H1 (cell line): ENCODE results near the gene AICDA. TPM values are rescaled to one million over a fixed set of nuclear protein-coding genes. Genes with fewer than 3 reads are reported as not detected.
A peak's percentile ranks its signal among the peaks of the same experiment; 100 is the strongest.

Source experiments
- CTCF ChIA-PET: fragments of 300-600 bp; sonication (Branson Sonifier 250); formaldehyde crosslinking; loops from one replicate; lab custom pipeline; 2021; ENCODE audit not compliant: partially characterized antibody; lab: Charles Lee
- POLR2A ChIA-PET: fragments of 300-600 bp; sonication (Branson Sonifier 250); formaldehyde crosslinking; loops from one replicate; lab custom pipeline; 2021; ENCODE audit warnings: inconsistent platforms; ENCODE audit not compliant: partially characterized antibody; lab: Charles Lee
- DNase-seq, 2 experiments: peaks; one replicate each; pipeline versions ENCODE4 v3.0.0 to v3.0.0-alpha.2; 2010 to 2022; ENCODE audit warnings: low spot score in 2 of 2, low read depth in 1 of 2, mixed read lengths in 1 of 2
- FAIRE-seq: peaks from 2 replicates; lab custom pipeline; 2011; peaks lifted over from hg19 to GRCh38; lab: Jason Lieb, UNC
- H2AFZ ChIP-seq: 2 replicates; pipeline ENCODE4 v1.8.1; 2012; ENCODE audit warnings: low read length, inconsistent platforms
- H2AK5ac ChIP-seq: 2 replicates; pipeline ENCODE4 v1.6.1; 2013; ENCODE audit warnings: low read depth, low read length
- H2BK120ac ChIP-seq: replicated peaks from 2 replicates; pipeline ENCODE3; 2013; ENCODE audit warnings: low read depth, low read length, inconsistent platforms
- H2BK12ac ChIP-seq: 2 replicates; pipeline ENCODE4 v1.6.1; 2013; ENCODE audit warnings: low read depth, low read length
- H2BK15ac ChIP-seq: 2 replicates; pipeline ENCODE4 v1.6.1; 2013; ENCODE audit warnings: low read length
- H2BK20ac ChIP-seq: 2 replicates; pipeline ENCODE4 v1.6.1; 2013; ENCODE audit warnings: low read length
- H2BK5ac ChIP-seq: 2 replicates; pipeline ENCODE4 v1.6.1; 2013; ENCODE audit warnings: low read depth, low read length
- H3K14ac ChIP-seq: 2 replicates; pipeline ENCODE4 v1.6.1; 2013; ENCODE audit warnings: inconsistent platforms; ENCODE audit not compliant: insufficient read length
- H3K18ac ChIP-seq: 2 replicates; pipeline ENCODE4 v1.6.1; 2013; ENCODE audit warnings: low read length; ENCODE audit errors: extremely low read depth
- H3K23ac ChIP-seq: 2 replicates; pipeline ENCODE4 v1.6.1; 2013; ENCODE audit warnings: inconsistent platforms; ENCODE audit not compliant: insufficient read length
- H3K23me2 ChIP-seq: 2 replicates; pipeline ENCODE4 v1.6.1; 2013; ENCODE audit warnings: low read depth, low read length
- H3K27ac ChIP-seq: 2 replicates; pipeline ENCODE4 v1.6.1; 2011; ENCODE audit warnings: low read depth, low read length, inconsistent platforms
- H3K27me3 ChIP-seq, 4 experiments: replicated peaks in 1 of 4; 1 replicate in 1 of 4; 2 replicates in 3 of 4; pipeline versions ENCODE4 v1.6.1 to v1.8.1; 2011 to 2013; ENCODE audit warnings: low read length in 3 of 4, mild to moderate bottlenecking in 3 of 4, inconsistent platforms in 2 of 4, mixed read lengths in 2 of 4, moderate library complexity in 1 of 4; ENCODE audit not compliant: control insufficient read depth in 3 of 4, insufficient read depth in 3 of 4; ENCODE audit errors: extremely low read depth in 1 of 4
- H3K36me3 ChIP-seq, 4 experiments: 2 replicates each; pipeline versions ENCODE4 v1.6.1 to v1.8.1; 2011 to 2013; ENCODE audit warnings: mild to moderate bottlenecking in 4 of 4, low read length in 3 of 4, moderate library complexity in 2 of 4, control low read depth in 1 of 4, inconsistent platforms in 1 of 4; ENCODE audit not compliant: insufficient read depth in 4 of 4, control insufficient read depth in 2 of 4
- H3K4ac ChIP-seq: replicated peaks from 2 replicates; pipeline ENCODE3; 2013; ENCODE audit warnings: low read length, low read depth, mixed read lengths, inconsistent platforms; ENCODE audit not compliant: insufficient read length
- H3K4me1 ChIP-seq, 4 experiments: replicated peaks in 1 of 4; 1 replicate in 1 of 4; 2 replicates in 3 of 4; pipeline versions ENCODE4 v1.6.1 to v1.8.1; 2011 to 2013; ENCODE audit warnings: low read length in 3 of 4, inconsistent platforms in 2 of 4, mixed read lengths in 1 of 4; ENCODE audit not compliant: insufficient read depth in 4 of 4, control insufficient read depth in 3 of 4
- H3K4me2 ChIP-seq, 2 experiments: 2 replicates each; pipeline versions ENCODE4 v1.6.1 to v1.8.1; 2011 to 2013; ENCODE audit warnings: low read depth in 2 of 2, low read length in 2 of 2, control low read depth in 1 of 2, inconsistent platforms in 1 of 2, mild to moderate bottlenecking in 1 of 2; ENCODE audit not compliant: insufficient read depth in 1 of 2
- H3K4me3 ChIP-seq, 4 experiments: fragments of 200-600, 300-600 bp in 1 of 4; sonication (generic), shearing (Covaris generic), sonication (Bioruptor Twin) in 1 of 4; 2 replicates each; pipeline versions ENCODE4 v1.5.1 to v1.8.1; 2011 to 2016; ENCODE audit warnings: low read length in 4 of 4, low read depth in 3 of 4, control low read depth in 2 of 4, inconsistent platforms in 2 of 4, mild to moderate bottlenecking in 2 of 4, mixed read lengths in 1 of 4, moderate library complexity in 1 of 4; ENCODE audit not compliant: insufficient read depth in 2 of 4; ENCODE audit errors: extremely low read depth in 1 of 4
- H3K56ac ChIP-seq: replicated peaks from 2 replicates; pipeline ENCODE3; 2013; ENCODE audit warnings: low read depth, mild to moderate bottlenecking, mixed read lengths, low read length, inconsistent platforms; ENCODE audit not compliant: insufficient read length
- H3K79me1 ChIP-seq: 2 replicates; pipeline ENCODE4 v1.6.1; 2013; ENCODE audit warnings: low read depth, low read length, control low read depth
- H3K79me2 ChIP-seq, 2 experiments: 2 replicates each; pipeline versions ENCODE4 v1.6.1 to v1.8.1; 2012 to 2013; ENCODE audit warnings: low read length in 2 of 2, mild to moderate bottlenecking in 2 of 2, inconsistent platforms in 1 of 2; ENCODE audit not compliant: insufficient read depth in 2 of 2, control insufficient read depth in 1 of 2
- H3K9ac ChIP-seq, 4 experiments: replicated peaks in 1 of 4; 1 replicate in 1 of 4; 2 replicates in 3 of 4; pipeline versions ENCODE4 v1.6.1 to v1.8.1; 2011 to 2013; ENCODE audit warnings: low read depth in 3 of 4, low read length in 3 of 4, control low read depth in 2 of 4, mild to moderate bottlenecking in 2 of 4, moderate library complexity in 2 of 4, inconsistent platforms in 1 of 4; ENCODE audit errors: extremely low read depth in 1 of 4
- H3K9me3 ChIP-seq, 2 experiments: 2 replicates each; pipeline versions ENCODE4 v1.6.1 to v1.8.1; 2012 to 2013; ENCODE audit warnings: mild to moderate bottlenecking in 2 of 2, moderate library complexity in 2 of 2, control low read depth in 1 of 2, inconsistent platforms in 1 of 2, low read depth in 1 of 2, low read length in 1 of 2, mixed read lengths in 1 of 2; ENCODE audit not compliant: insufficient read depth in 2 of 2
- H4K20me1 ChIP-seq, 2 experiments: replicated peaks in 1 of 2; 2 replicates each; pipeline versions ENCODE3 to v1.8.1; 2011 to 2013; ENCODE audit warnings: inconsistent platforms in 2 of 2, low read length in 2 of 2, mild to moderate bottlenecking in 1 of 2; ENCODE audit not compliant: insufficient read depth in 2 of 2, control insufficient read depth in 1 of 2
- H4K5ac ChIP-seq: 2 replicates; pipeline ENCODE4 v1.6.1; 2013; ENCODE audit warnings: low read length, low read depth, mixed read lengths, inconsistent platforms; ENCODE audit not compliant: insufficient read length
- H4K8ac ChIP-seq: 2 replicates; pipeline ENCODE4 v1.8.0; 2013; ENCODE audit warnings: mild to moderate bottlenecking, moderate library complexity, low read length, inconsistent platforms; ENCODE audit not compliant: insufficient read depth; ENCODE audit errors: extremely low read depth
- H4K91ac ChIP-seq: replicated peaks from 2 replicates; pipeline ENCODE3; 2013; ENCODE audit warnings: low read length, mixed read lengths, inconsistent platforms; ENCODE audit not compliant: insufficient read length
- MAFK ChIP-seq: IDR thresholded peaks from 2 replicates; pipeline ENCODE4 v1.6.1; 2012; ENCODE audit warnings: low read depth, mild to moderate bottlenecking, improper control_type of control experiment, low read length
- SIN3A ChIP-seq, 2 experiments: IDR thresholded peaks in 1 of 2; conservative IDR thresholded peaks in 1 of 2; 2 replicates each; pipeline ENCODE4 v1.6.1; 2011 to 2012; ENCODE audit warnings: low read length in 2 of 2, improper control_type of control experiment in 1 of 2, low read depth in 1 of 2, mild to moderate bottlenecking in 1 of 2
- WGBS, 2 experiments: shearing (Covaris generic) in 1 of 2; methylation state at CpG; one replicate each; pipeline versions ENCODE4 v1.1.6 to v1.1.7; 2013 to 2015; ENCODE audit warnings: low lambda C conversion rate in 2 of 2, mixed read lengths in 2 of 2, inconsistent platforms in 1 of 2, low coverage in 1 of 2, missing lambda C conversion rate in 1 of 2; ENCODE audit not compliant: insufficient replicate concordance in 2 of 2, insufficient coverage in 1 of 2, insufficient read length in 1 of 2; ENCODE audit errors: extremely low coverage in 1 of 2, missing lambda C conversion rate in 1 of 2; 5-methylcytosine and 5-hydroxymethylcytosine counted together
- polyA plus RNA-seq, 7 experiments: library from polyadenylated mRNA; depleted of rRNA in 3 of 7; stranded (reverse) in 5 of 7; unstranded in 2 of 7; fragments of >200 nt in 5 of 7; fragments of 200-250 nt in 2 of 7; gene quantifications; 1 replicate in 5 of 7; 2 replicates in 1 of 7; 4 replicates in 1 of 7; pipeline versions ENCODE4 v1.2.1 to v1.2.3, GENCODE V29; 2011 to 2013; ENCODE audit warnings: missing spikeins in 2 of 7, mixed read lengths in 2 of 7
- total RNA-seq: library from RNA; stranded (reverse); fragmentation: NEBNext Ultra II Directional; extraction: Animal tissue kit (Norgen Biotek cat#: 25700); gene quantifications from 2 replicates; pipeline ENCODE4 v1.2.1, GENCODE V29; 2021
- TF ChIP-seq, protein P1 (sequence below): IDR thresholded peaks from 2 replicates; pipeline ENCODE4 v1.6.1; 2012; ENCODE audit warnings: low read length, inconsistent platforms

The AICDA gene
- total and polyA plus RNA-seq, 2 of the 8 experiments (the other 6 are each of a cell fraction or from before 2014, with no cell fraction given): not detected

- Histone ChIP-seq H2AK5ac (no peak overlapping the region), H3K14ac (no peak overlapping the region), H3K56ac (no peak overlapping the region), H2BK20ac (no peak overlapping the region), H3K36me3 (no peaks in the 10 kb centered on the region), H3K27me3 (no peaks in the 10 kb centered on the region), H4K5ac (no peak overlapping the region), H3K9me3 (peaks cover 8 to 13% of the 10 kb centered on the region in 2 experiments), H3K79me1 (no peaks in the 10 kb centered on the region), H4K8ac (no peak overlapping the region), H3K4me3 (peak overlapping the region in 1 of 4 experiments; percentile 5; a peak in 2 of 8 replicates), H3K4ac (no peak overlapping the region), H3K23ac (no peak overlapping the region), H3K27ac (no peak overlapping the region), H3K9ac (no peak overlapping the region), H2BK120ac (no peak overlapping the region), H2AFZ (no peak overlapping the region; the same call in 1 of the 2 replicates), H3K4me2 (peak overlapping the region in 1 of 2 experiments; percentile 33; a peak in 1 of 4 replicates), H4K91ac (peak overlapping the region; percentile 36), H3K23me2 (no peaks in the 10 kb centered on the region), H4K20me1 (no peaks in the 10 kb centered on the region), H2BK5ac (no peak overlapping the region), H3K18ac (peak overlapping the region; percentile 71), H2BK12ac (peak overlapping the region; percentile 44; the same call in 1 of the 2 replicates), H3K4me1 (peaks cover 0 to 11% (median 6%) of the 10 kb centered on the region in 4 experiments; a peak in 6 of 7 replicates), H3K79me2 (no peaks in the 10 kb centered on the region), H2BK15ac (no peak overlapping the region)
- DNase-seq: peak in 1 of 2 experiments; percentile 64
- CTCF ChIA-PET: interaction anchor here (1.1 to 1.9 kb wide), 3 partner anchors 9 to 20 kb away, joined by 3 to 7 read pairs (median 6); no protein-coding TSS in a partner anchor
- FAIRE-seq: no peak
- POLR2A ChIA-PET: no interaction called here
- peak in 1 of 2 experiments; percentile 59; a peak in 1 of 4 replicates for TF ChIP-seq SIN3A (conservative IDR thresholded peaks at IDR 0.05 in 1 of 2, IDR thresholded peaks at IDR 0.05 in 1 of 2; ENCODE audit: low read depth in 1 of 2, low read length in 2 of 2)
- TF ChIP-seq, protein P1, sequence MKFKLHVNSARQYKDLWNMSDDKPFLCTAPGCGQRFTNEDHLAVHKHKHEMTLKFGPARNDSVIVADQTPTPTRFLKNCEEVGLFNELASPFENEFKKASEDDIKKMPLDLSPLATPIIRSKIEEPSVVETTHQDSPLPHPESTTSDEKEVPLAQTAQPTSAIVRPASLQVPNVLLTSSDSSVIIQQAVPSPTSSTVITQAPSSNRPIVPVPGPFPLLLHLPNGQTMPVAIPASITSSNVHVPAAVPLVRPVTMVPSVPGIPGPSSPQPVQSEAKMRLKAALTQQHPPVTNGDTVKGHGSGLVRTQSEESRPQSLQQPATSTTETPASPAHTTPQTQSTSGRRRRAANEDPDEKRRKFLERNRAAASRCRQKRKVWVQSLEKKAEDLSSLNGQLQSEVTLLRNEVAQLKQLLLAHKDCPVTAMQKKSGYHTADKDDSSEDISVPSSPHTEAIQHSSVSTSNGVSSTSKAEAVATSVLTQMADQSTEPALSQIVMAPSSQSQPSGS: no peak
- TF ChIP-seq MAFK: no peak
- WGBS, 2 experiments: 47% methylated on average over 21 of the region's 22 CpGs; no CpG with 5 or more reads in 1 of the 2 experiments
These were observed 48.0 kb downstream of the AICDA start for GRCh38 chr12:8564656-8565055.
